Measurements from ENCODE around the gene DNAH11.

Gene DNAH11

GRCh38 chr7:21596801-21597200 lies 54.0 kb downstream of the DNAH11 start:
- TF ChIP-seq BHLHE40 (IDR thresholded peaks at IDR 0.05; ENCODE audit: borderline replicate concordance) (no peak), PKNOX1 (IDR thresholded peaks at IDR 0.05) (no peak), TARDBP (IDR thresholded peaks at IDR 0.05) (no peak), SP1 (IDR thresholded peaks at IDR 0.05) (no peak), FOXM1 (IDR thresholded peaks at IDR 0.05; ENCODE audit: borderline replicate concordance) (no peak), FOXK2 (IDR thresholded peaks at IDR 0.05) (no peak), ELF4 (IDR thresholded peaks at IDR 0.05) (no peak), L3MBTL2 (conservative IDR thresholded peaks at IDR 0.05) (no peak), FOXA1 (IDR thresholded peaks at IDR 0.05) (no peak), NFRKB (IDR thresholded peaks at IDR 0.05) (no peak), CTBP1 (IDR thresholded peaks at IDR 0.05; ENCODE audit: borderline replicate concordance) (no peak), LEF1 (IDR thresholded peaks at IDR 0.05; ENCODE audit: borderline replicate concordance) (no peak), ARNT (IDR thresholded peaks at IDR 0.05) (no peak)
- CTCF ChIA-PET, result no interaction called here

GRCh38 chr7:21603462-21603861 lies 60.6 kb downstream of the DNAH11 start:
- POLR2A ChIA-PET, result no interaction called here
- CTCF ChIA-PET, result no interaction called here

More at GRCh38 chr7:21596801-21597200, 54.0 kb downstream of the DNAH11 start:
- DNase-seq (ENCODE audit: extremely low spot score), result no peak
- POLR2A ChIA-PET, result no interaction called here

GRCh38 chr7:21603972-21604749 lies 61.3 kb downstream of the DNAH11 start:
- POLR2A ChIA-PET, result no interaction called here
- no peak for DNase-seq (ENCODE audit: extremely low spot score)
- TF ChIP-seq FOXK2 (IDR thresholded peaks at IDR 0.05) (no peak), HDGF (IDR thresholded peaks at IDR 0.05; ENCODE audit: borderline replicate concordance) (no peak), ELF4 (IDR thresholded peaks at IDR 0.05) (no peak), PKNOX1 (IDR thresholded peaks at IDR 0.05) (no peak), BHLHE40 (IDR thresholded peaks at IDR 0.05; ENCODE audit: borderline replicate concordance) (no peak), SP1 (IDR thresholded peaks at IDR 0.05) (no peak)
- CTCF ChIA-PET, result no interaction called here

More at GRCh38 chr7:21603462-21603861, 60.6 kb downstream of the DNAH11 start:
- no peak for TF ChIP-seq TARDBP (IDR thresholded peaks at IDR 0.05)
- no peak for TF ChIP-seq LEF1 (IDR thresholded peaks at IDR 0.05; ENCODE audit: borderline replicate concordance)
- no peak for TF ChIP-seq ELF4 (IDR thresholded peaks at IDR 0.05)
- no peak for TF ChIP-seq SUZ12 (IDR thresholded peaks at IDR 0.05)
- no peak for TF ChIP-seq ZNF384 (IDR thresholded peaks at IDR 0.05)
- no peak for TF ChIP-seq FOXM1 (IDR thresholded peaks at IDR 0.05; ENCODE audit: borderline replicate concordance)
- TF ChIP-seq PKNOX1 (IDR thresholded peaks at IDR 0.05), result no peak
- TF ChIP-seq FOXA1 (IDR thresholded peaks at IDR 0.05), result no peak
- no peak for TF ChIP-seq SP1 (IDR thresholded peaks at IDR 0.05)
- DNase-seq (ENCODE audit: extremely low spot score), result no peak

- ChIA-PET CTCF (no interaction called here), POLR2A (no interaction called here)
- TF ChIP-seq SP1 (IDR thresholded peaks at IDR 0.05) (no peak), NFRKB (IDR thresholded peaks at IDR 0.05) (no peak), TARDBP (IDR thresholded peaks at IDR 0.05) (no peak), FOXK2 (IDR thresholded peaks at IDR 0.05) (no peak), HDGF (IDR thresholded peaks at IDR 0.05; ENCODE audit: borderline replicate concordance) (no peak), FOXM1 (IDR thresholded peaks at IDR 0.05; ENCODE audit: borderline replicate concordance) (no peak), CTBP1 (IDR thresholded peaks at IDR 0.05; ENCODE audit: borderline replicate concordance) (no peak), ZNF384 (IDR thresholded peaks at IDR 0.05) (no peak), BHLHE40 (IDR thresholded peaks at IDR 0.05; ENCODE audit: borderline replicate concordance) (no peak), ELF4 (IDR thresholded peaks at IDR 0.05) (no peak), L3MBTL2 (conservative IDR thresholded peaks at IDR 0.05) (no peak)
- no peak for DNase-seq (ENCODE audit: extremely low spot score)
Measured at GRCh38 chr7:21605008-21605585, 62.3 kb downstream of the DNAH11 start.

- TF ChIP-seq LEF1 (IDR thresholded peaks at IDR 0.05; ENCODE audit: borderline replicate concordance) (no peak), SP1 (IDR thresholded peaks at IDR 0.05) (no peak), FOXA1 (IDR thresholded peaks at IDR 0.05) (no peak), FOXK2 (IDR thresholded peaks at IDR 0.05) (no peak), FOXM1 (IDR thresholded peaks at IDR 0.05; ENCODE audit: borderline replicate concordance) (no peak), CTBP1 (IDR thresholded peaks at IDR 0.05; ENCODE audit: borderline replicate concordance) (no peak)
- ChIA-PET CTCF (no interaction called here), POLR2A (no interaction called here)
- no peak for DNase-seq (ENCODE audit: extremely low spot score)
Measured at GRCh38 chr7:21608465-21608864, 65.6 kb downstream of the DNAH11 start.

- ChIA-PET POLR2A (no interaction called here), CTCF (no interaction called here)
- no peak for TF ChIP-seq ELF4 (IDR thresholded peaks at IDR 0.05)
- TF ChIP-seq HDGF (IDR thresholded peaks at IDR 0.05; ENCODE audit: borderline replicate concordance), result no peak
- no peak for TF ChIP-seq SUZ12 (IDR thresholded peaks at IDR 0.05)
- TF ChIP-seq LEF1 (IDR thresholded peaks at IDR 0.05; ENCODE audit: borderline replicate concordance), result no peak
- TF ChIP-seq TARDBP (IDR thresholded peaks at IDR 0.05), result no peak
- TF ChIP-seq FOXM1 (IDR thresholded peaks at IDR 0.05; ENCODE audit: borderline replicate concordance), result no peak
- TF ChIP-seq ARNT (IDR thresholded peaks at IDR 0.05), result no peak
- TF ChIP-seq BHLHE40 (IDR thresholded peaks at IDR 0.05; ENCODE audit: borderline replicate concordance), result no peak
- no peak for TF ChIP-seq L3MBTL2 (conservative IDR thresholded peaks at IDR 0.05)
- DNase-seq (ENCODE audit: extremely low spot score), result no peak
Measured at GRCh38 chr7:21611129-21611528, 68.3 kb downstream of the DNAH11 start.
